Stimulated activated CD8-positive, alpha-beta memory T cell treated with anti-CD3 and anti-CD28 coated beads, Interleukin-12 subunit alpha, Interleukin-12 subunit beta, amount 100 ng/mL, for 4 hours (primary cell): ENCODE results near the gene POLRMT.

Experiments
- DNase-seq: peaks from one replicate; pipeline ENCODE4 v3.0.0-alpha.2; 2020; ENCODE audit warnings: low read depth

Gene POLRMT

GRCh38 chr19:662962-663681 is 29.8 kb upstream of the POLRMT start, which contains the start of gene RNF126:
Gene RNF126 (minus strand): TSS chr19:663214. CDS start chr19:663121, 93 bp downstream.
- peak; percentile 95 for DNase-seq

DNA sequence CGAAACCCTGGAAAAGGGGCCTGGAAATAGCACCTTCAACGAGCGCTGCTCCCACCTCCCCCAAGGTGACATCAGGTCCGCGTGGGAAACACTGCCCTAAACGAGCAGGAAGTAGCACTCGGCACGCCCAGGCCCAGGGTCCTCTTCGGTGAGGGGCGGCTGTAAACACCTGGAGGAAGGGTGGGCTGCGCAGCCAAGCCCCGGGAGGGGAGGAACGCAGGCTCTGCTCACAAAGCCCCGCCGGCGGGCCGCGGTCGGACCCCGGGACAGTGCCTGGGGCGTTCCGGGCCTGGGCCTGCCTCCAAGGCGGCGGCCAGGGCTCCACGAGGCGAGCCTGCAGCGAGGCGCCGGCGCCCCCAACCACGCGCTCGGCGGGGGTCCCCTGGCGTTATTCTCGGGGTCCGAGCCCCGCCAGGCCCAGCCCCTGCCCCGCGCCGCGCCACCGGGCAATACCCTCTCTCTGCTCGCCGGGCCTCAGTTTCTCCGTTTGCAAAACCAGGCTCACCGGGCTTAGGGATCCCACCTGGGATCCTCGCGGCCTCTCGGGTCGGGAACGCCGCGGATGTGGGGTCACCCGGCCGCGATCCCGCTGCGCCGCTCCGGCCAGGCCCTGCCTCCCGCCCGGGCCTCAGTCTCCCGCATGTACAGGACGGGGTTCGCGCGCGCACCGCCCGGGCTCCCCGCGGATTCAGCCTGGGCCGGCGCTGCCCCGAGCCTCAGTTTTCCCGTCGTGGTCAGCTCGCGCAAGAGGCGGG is 29.0 kb upstream of the POLRMT start:
- peak; percentile 61 for DNase-seq

- DNase-seq, result peak; percentile 40
Measured at GRCh38 chr19:661427-662196, 28.3 kb upstream of the POLRMT start.

GRCh38 chr19:660793-661426 is 27.6 kb upstream of the POLRMT start:
- no peak for DNase-seq

GRCh38 chr19:658916-659839 is 25.8 kb upstream of the POLRMT start:
- DNase-seq, result peak; percentile 50

DNA sequence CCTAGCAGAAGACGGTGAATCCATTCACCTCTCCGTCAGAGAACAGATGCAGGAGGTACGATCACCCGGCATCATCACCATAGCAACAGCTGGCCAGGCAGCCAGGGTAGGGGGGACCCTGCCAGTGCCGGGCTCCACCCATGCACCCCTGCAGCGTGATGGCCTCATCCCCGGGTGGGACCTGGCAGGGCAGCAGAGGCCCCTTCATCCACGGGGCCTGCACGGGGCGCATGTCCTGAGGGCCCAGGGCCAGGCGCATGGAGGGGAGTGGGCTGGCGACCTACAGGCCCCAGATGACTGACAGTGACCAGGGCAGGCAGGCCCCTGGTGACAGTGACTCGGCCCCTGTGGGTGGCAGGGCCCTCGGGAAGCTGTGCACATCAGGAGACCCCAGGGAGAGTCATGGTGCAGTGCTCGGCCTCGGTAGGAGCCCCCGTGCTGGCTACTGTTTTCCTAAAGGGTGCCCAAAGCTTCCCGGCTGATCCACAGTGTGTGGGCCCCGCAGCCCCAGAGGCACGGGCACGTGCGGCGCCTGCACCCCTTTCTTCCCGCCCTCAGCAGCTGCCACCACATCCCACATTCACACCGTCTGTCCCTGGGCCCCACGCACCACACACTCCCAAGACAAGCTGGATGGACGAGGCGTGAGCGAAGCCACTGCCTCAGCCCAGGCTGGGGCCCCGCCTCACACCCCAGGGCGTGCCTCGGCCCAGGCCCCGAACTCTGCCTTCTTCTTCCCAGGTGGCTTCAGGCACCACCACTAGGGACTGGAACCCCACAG is 24.9 kb upstream of the POLRMT start:
- no peak for DNase-seq

- DNase-seq, result no peak
Measured at GRCh38 chr19:657611-658010, 24.3 kb upstream of the POLRMT start.

DNA sequence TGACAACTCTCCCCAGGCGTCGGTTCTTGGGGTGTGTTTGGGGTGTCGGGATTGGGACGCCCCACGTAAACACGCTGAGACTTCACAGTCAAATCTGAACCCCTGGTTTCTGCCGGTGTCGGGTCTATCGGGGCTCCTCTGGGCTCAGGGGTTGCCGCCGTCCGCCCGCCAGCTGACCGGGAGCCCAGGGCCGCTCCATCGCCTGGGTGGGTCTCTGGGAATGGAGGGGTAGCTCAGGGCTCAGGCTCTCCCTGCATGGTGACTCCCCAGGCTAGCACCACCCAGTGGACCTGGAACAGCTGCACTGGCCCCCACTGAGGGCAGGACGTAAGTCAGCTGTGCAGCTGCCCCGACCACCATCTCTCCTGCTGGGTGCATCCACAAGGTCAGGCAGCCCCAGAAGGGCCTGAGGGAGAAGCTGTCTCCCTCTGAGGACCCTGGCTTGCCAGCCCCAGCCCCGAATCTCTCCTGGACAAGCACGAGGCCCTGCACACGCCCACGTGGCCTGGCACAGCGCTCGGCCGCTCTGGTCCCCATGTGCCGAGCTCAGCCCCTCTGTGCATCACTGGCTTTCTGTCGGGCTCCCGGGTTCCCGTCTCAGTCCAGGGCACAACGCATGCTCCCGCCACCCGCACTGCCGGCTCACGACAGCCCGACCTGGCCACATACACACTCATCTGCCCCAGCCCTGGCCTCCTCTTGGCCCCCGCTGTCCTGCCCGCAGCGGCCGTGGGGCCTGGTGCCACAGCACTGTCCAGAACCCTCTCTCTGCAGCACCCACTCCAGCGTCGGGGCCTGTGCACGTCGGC is 23.6 kb upstream of the POLRMT start:
- DNase-seq, result no peak

GRCh38 chr19:655691-656090 is 22.4 kb upstream of the POLRMT start:
- DNase-seq, result no peak

DNA sequence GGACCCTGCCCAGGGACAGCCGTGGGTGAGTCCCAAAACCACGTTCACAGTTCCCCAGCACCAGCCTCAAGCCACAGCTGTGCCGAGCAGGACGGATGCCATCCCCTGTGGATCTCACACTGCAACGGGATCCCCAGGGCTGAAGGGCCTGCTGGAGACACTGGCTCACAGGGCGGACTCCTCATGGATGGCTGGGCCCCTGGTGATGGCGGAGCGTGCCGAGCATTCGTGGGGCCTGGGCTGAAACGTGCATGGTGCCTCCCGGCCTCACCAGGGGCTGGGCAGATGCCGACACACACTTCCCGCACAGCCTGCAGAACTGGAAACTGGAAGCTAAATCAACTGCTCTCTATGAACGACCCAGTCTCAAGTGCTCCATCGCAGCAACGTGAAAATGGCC is 20.1 kb upstream of the POLRMT start:
- no peak for DNase-seq

- DNase-seq, result no peak
Measured at GRCh38 chr19:652467-653389, 19.4 kb upstream of the POLRMT start.

GRCh38 chr19:651991-652390 is 18.7 kb upstream of the POLRMT start:
- DNase-seq, result no peak

GRCh38 chr19:651114-651818 is 17.9 kb upstream of the POLRMT start:
- no peak for DNase-seq

GRCh38 chr19:650121-650520 is 16.8 kb upstream of the POLRMT start:
- DNase-seq, result no peak

DNA sequence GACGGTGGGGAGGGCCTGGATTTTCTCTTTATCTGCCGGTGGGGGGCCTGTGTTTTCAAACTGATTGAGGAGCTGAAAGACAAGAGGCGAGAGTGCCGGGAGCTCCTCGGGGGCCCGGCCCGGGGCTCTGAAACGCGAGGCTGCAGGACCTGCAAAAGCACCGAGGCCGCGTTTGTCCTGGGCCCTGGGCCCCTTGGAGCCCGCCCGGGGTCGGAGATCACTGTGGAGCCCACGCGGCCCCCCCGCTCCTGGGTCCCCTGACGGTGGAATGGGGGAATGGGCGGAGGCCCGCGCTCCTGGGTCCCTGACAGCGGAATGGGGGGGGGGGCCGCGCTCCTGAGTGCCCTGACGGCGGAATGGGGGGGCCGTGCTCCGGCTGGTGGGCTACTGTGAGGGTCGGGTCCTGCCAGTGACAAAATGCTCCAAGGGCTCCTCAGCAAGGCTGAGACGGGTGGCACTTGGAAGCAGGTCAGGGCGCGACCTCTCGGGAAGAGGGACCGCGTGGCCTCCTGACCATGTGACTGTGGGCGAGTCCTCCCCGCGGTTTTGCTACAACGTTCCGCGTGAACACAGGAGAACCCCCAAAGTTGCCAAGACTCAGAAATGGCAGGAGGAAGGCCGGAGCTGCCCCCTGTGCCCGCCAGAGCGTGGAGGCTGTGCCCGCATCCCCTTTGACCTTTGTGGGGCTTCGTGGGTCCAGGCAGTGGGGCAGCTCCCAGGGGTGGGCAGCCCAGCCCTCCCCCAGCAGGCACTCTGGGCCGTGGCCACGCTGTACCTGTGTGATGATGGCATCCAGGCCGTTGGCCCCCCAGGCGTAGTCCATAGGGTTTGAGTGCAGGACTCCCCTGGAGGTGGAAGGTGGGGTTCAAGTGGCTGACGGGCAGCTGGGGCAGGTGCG is 15.8 kb upstream of the POLRMT start:
- DNase-seq, result no peak

DNA sequence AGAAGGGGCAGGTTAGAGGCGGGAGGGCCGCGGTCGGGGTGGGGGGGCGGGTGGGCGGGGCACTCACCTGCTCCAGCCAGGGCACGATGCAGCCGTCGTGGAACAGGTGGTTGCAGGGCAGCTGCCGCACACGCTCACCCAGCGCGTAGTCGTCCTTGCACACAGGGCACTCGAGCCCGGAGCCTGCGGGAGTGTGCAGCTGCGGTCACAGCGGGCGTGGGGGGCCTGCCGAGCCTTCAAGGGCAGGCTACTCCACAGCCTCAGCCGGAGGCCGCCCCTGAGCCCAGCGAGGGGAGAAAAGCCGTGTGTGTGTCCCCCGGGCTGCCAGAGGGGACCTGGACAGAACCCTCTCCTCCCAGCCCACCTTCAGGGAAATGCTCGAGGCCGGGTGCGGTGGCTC is 15.0 kb upstream of the POLRMT start:
- DNase-seq, result no peak
